GM19240 (cell line): ENCODE data around the gene TRNAU1AP.

Experiments
- DNase-seq: peaks from one replicate; pipeline ENCODE4 v3.0.0; 2011; ENCODE audit warnings: low spot score; ENCODE audit not compliant: insufficient read length

TRNAU1AP gene

DNA sequence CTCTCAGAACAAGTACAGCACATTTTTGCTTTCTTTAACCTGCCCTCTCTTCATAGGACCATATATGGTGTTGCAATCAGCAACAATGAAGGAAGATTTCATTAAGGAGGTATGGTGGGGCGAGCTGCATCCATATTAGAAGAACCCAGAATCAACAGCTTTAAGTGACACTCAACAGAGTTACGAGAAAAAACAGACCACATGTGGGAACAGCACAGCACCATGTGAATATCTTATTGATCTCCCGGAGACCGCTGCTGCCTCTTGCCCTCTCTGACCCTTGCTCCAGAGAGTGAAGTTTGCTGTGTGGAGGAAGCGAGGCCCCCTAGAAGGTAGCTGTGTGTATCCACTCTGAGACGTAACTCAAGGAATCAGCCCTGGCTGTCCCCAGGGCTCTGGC, 52.1 kb downstream of the TRNAU1AP start:
- DNase-seq = no peak

DNA sequence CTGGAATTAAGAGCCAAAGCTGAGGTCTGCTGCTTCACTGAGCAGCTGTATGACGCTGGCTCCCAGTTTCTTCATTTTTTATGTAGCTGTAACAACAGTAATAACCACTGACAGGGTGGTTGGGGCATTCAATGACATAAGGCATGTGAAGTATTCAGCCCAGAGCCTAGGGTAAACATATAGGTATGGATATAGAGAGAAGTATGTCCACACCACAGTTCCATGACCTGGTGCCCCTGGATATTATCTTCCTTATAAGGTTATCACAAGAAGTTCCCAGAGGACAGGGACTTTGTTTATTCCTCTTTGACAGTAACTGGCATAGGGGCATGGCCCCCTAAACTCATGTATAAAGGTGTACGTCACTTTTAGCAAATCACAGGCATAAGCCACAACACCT, 53.9 kb downstream of the TRNAU1AP start:
- DNase-seq = no peak

DNA sequence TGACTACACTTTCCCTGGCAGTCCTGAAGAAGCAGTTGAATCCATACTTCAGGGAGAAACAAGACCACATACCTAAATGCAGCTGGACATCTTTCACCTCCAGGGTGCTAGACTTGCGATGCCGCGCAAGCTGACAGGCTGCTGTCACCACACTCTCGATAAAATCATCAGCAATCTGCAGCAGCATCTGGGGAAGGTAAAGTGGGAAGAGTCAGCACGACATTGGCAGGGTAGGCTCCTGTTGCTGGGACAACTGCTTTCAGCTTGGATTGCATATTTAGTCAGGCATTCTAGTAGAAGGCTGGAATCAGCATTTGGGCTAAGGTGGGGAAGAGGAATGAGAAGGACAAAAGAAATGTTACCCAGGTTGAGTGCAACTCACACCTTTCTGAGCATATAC, 60.3 kb downstream of the TRNAU1AP start:
- no peak for DNase-seq
